Astrocyte of the spinal cord (primary cell): Measurements from ENCODE around the gene SLC25A24.
A peak's percentile ranks its signal among the peaks of the same experiment; 100 is the strongest.

Experiments
- DNase-seq: peaks from one replicate; pipeline ENCODE4 v3.0.0; 2011; ENCODE audit warnings: low read depth, low spot score
- H3K4me3 ChIP-seq: 2 replicates; pipeline ENCODE4 v1.5.1; 2011; ENCODE audit warnings: low read depth, mild to moderate bottlenecking, low read length, moderate library complexity
- CTCF ChIP-seq: IDR thresholded peaks from 2 replicates; pipeline ENCODE4 v1.5.1; 2012; ENCODE audit warnings: low read depth, mild to moderate bottlenecking, low read length, inconsistent platforms
- in situ Hi-C: cut with HindIII; loops from 2 replicates; pipeline ENCODE4 v1.10.0; 2017; ENCODE audit warnings: low sequenced_read_pairs

Gene SLC25A24

DNA sequence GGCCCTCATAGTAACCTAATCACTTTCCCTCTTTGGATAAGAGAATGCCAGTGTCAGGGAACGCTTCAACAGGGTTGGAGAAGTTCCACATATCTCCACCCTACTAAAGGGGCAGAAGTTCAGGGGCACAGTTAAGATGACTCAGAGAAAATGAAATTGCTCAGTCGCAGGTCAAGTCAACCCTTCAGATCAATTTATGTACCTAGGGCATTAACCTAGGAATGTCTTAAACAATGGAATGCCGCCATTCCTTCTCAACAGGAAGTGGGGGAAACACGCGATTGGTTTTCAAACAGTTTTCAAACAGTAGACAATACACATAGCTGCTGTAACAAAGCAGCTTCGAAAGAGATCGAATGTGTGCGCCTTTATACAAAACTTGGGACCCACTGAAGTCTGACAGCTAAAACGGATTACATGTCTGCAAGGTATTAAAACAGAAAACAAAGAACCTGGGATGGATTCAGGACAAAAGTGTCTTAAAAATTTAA, 897 bp downstream of the SLC25A24 start:
- in situ Hi-C loops: no loop called here
- peak overlapping the region; percentile 81 for H3K4me3 ChIP-seq
- DNase-seq: peak; percentile 32
- TF ChIP-seq CTCF: no peak

- DNase-seq: no peak
- H3K4me3 ChIP-seq: no peak overlapping the region
- no peak for TF ChIP-seq CTCF
- in situ Hi-C loops: no loop called here
Observed at GRCh38 chr1:108194051-108194450, 6.1 kb downstream of the SLC25A24 start.

DNA sequence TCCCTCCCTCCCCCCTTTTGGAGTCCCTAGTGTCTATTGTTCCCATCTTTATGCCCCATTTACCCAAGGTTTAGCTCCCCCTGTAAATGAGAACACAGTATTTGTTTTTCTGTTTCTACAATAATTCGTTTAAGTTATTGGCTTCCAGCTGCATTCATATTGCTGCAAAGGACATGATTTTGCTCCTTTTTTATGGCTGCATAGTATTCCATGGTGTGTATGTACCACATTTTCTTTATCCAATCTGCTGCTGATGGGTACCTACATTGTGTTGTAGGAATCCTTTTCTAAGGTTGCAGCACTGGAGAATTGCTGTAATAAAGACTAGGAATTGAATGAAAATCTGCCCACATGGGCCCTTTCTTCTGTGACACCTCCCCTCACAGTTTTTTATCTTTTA, 6.8 kb downstream of the SLC25A24 start:
- DNase-seq: no peak
- no peak for TF ChIP-seq CTCF
- in situ Hi-C loops: no loop called here
- H3K4me3 ChIP-seq: no peak overlapping the region

- no peak for TF ChIP-seq CTCF
- H3K4me3 ChIP-seq: no peak overlapping the region
- in situ Hi-C loops: no loop called here
- DNase-seq: no peak
Observed at GRCh38 chr1:108192581-108192980, 7.6 kb downstream of the SLC25A24 start.

- no peak for TF ChIP-seq CTCF
- no peak overlapping the region for H3K4me3 ChIP-seq
- no peak for DNase-seq
- in situ Hi-C loops: no loop called here
Observed at GRCh38 chr1:108190686-108191416, 9.3 kb downstream of the SLC25A24 start.

- H3K4me3 ChIP-seq: no peak overlapping the region
- in situ Hi-C loops: no loop called here
- no peak for DNase-seq
- TF ChIP-seq CTCF: no peak
Observed at GRCh38 chr1:108190001-108190634, 10.0 kb downstream of the SLC25A24 start.
